Measurements from ENCODE around the gene THSD1.
"Not testable (repeated sequence)": the region's sequence is repeated elsewhere in the genome, so short reads cannot be mapped to it uniquely, and the experiment has no call there.

Gene THSD1

GRCh38 chr13:52408071-52408658 is 2.2 kb upstream of the THSD1 start:
- not testable (repeated sequence) for DNase-seq

- DNase-seq: not testable (repeated sequence)
Measured at GRCh38 chr13:52407436-52407835, 1.5 kb upstream of the THSD1 start.

- DNase-seq: no peak
Measured at GRCh38 chr13:52406629-52407028, 657 bp upstream of the THSD1 start.

GRCh38 chr13:52405369-52405766 is 604 bp downstream of the THSD1 start:
- no peak for DNase-seq

GRCh38 chr13:52399708-52400107 is 6.3 kb downstream of the THSD1 start:
- no peak for DNase-seq

GRCh38 chr13:52399046-52399445 is 6.9 kb downstream of the THSD1 start:
- DNase-seq: no peak

GRCh38 chr13:52395704-52396103 is 10.3 kb downstream of the THSD1 start:
- DNase-seq: no peak

- DNase-seq: no peak
Measured at GRCh38 chr13:52394586-52394985, 11.4 kb downstream of the THSD1 start.

GRCh38 chr13:52393572-52394357 is 12.2 kb downstream of the THSD1 start:
- DNase-seq: no peak

GRCh38 chr13:52387721-52388120 is 18.3 kb downstream of the THSD1 start:
- no peak for DNase-seq

- no peak for DNase-seq
Measured at GRCh38 chr13:52385870-52386269, 20.1 kb downstream of the THSD1 start.

GRCh38 chr13:52383366-52383765 is 22.6 kb downstream of the THSD1 start:
- no peak for DNase-seq

GRCh38 chr13:52378312-52378711 is 27.7 kb downstream of the THSD1 start:
- DNase-seq: no peak

GRCh38 chr13:52377898-52378297 is 28.1 kb downstream of the THSD1 start:
- DNase-seq: no peak

GRCh38 chr13:52374873-52375411 is 31.0 kb downstream of the THSD1 start:
- no peak for DNase-seq

- DNase-seq: no peak
Measured at GRCh38 chr13:52374389-52374788, 31.6 kb downstream of the THSD1 start.

- not testable (repeated sequence) for DNase-seq
Measured at GRCh38 chr13:52373277-52373676, 32.7 kb downstream of the THSD1 start.

- peak; percentile 69 for DNase-seq
Measured at GRCh38 chr13:52371736-52372247, 34.2 kb downstream of the THSD1 start.

GRCh38 chr13:52366291-52366690 is 39.7 kb downstream of the THSD1 start:
- no peak for DNase-seq

- not testable (repeated sequence) for DNase-seq
Measured at GRCh38 chr13:52362169-52362887, 43.6 kb downstream of the THSD1 start.

GRCh38 chr13:52361225-52361624 is 44.7 kb downstream of the THSD1 start:
- DNase-seq: no peak

GRCh38 chr13:52359534-52359933 is 46.4 kb downstream of the THSD1 start:
- DNase-seq: peak; percentile 39

- DNase-seq: peak; percentile 67
Measured at GRCh38 chr13:52356327-52356726, 49.6 kb downstream of the THSD1 start.
